Chondrocyte (in vitro differentiated cells): Measurements from ENCODE around the gene FTO. TPM values are rescaled to one million over a fixed set of nuclear protein-coding genes. Genes with fewer than 3 reads are reported as not detected.

ENCODE experiments used
- DNase-seq: peaks from one replicate; pipeline ENCODE4 v3.0.0; 2021; ENCODE audit warnings: mixed read lengths, low spot score
- H3K27ac Mint-ChIP-seq: one replicate; pipeline ENCODE4 v1.8.0; 2021; ENCODE audit warnings: mild to moderate bottlenecking, moderate library complexity, mixed read lengths; ENCODE audit not compliant: unreplicated experiment
- H3K27me3 Mint-ChIP-seq: 2 replicates; pipeline ENCODE4 v1.8.0; 2021; ENCODE audit warnings: low read depth, mixed read lengths
- H3K36me3 Mint-ChIP-seq: 2 replicates; pipeline ENCODE4 v1.8.0; 2021; ENCODE audit warnings: low read depth, mixed read lengths
- H3K4me1 Mint-ChIP-seq: 2 replicates; pipeline ENCODE4 v1.8.0; 2021; ENCODE audit warnings: low read depth, mild to moderate bottlenecking, mixed read lengths
- H3K4me3 Mint-ChIP-seq: one replicate; pipeline ENCODE4 v1.8.0; 2021; ENCODE audit warnings: mild to moderate bottlenecking, moderate library complexity, mixed read lengths; ENCODE audit not compliant: unreplicated experiment
- H3K9me3 Mint-ChIP-seq: 2 replicates; pipeline ENCODE4 v1.8.0; 2021; ENCODE audit warnings: low read depth, mixed read lengths
- CTCF ChIP-seq: fragments of 200-600 bp; sonication (generic); IDR thresholded peaks from 2 replicates; pipeline ENCODE4 v1.5.0; 2021; ENCODE audit warnings: antibody characterized with exemption, mild to moderate bottlenecking, moderate library complexity
- total RNA-seq: library from RNA; stranded (reverse); gene quantifications from 3 replicates; pipeline ENCODE4 v1.2.1, GENCODE V29; 2021

FTO gene
- total RNA-seq, 1 donor from 2014 or later = 85.7 TPM

- Mint-ChIP-seq H3K27ac (no peak overlapping the region), H3K9me3 (no peaks in the 10 kb centered on the region), H3K36me3 (peaks cover 1% of the 10 kb centered on the region), H3K4me1 (no peaks in the 10 kb centered on the region), H3K4me3 (no peak overlapping the region), H3K27me3 (no peaks in the 10 kb centered on the region)
- TF ChIP-seq CTCF = no peak
- DNase-seq = no peak
Measured at GRCh38 chr16:54059319-54059718, 355.4 kb downstream of the FTO start.

GRCh38 chr16:54060599-54061421 lies 356.9 kb downstream of the FTO start:
- no peaks in the 10 kb centered on the region for H3K9me3 Mint-ChIP-seq
- DNase-seq = no peak
- no peaks in the 10 kb centered on the region for H3K4me1 Mint-ChIP-seq
- H3K27ac Mint-ChIP-seq = no peak overlapping the region
- no peak for TF ChIP-seq CTCF
- H3K4me3 Mint-ChIP-seq = no peak overlapping the region
- H3K27me3 Mint-ChIP-seq = no peaks in the 10 kb centered on the region
- peaks cover 1% of the 10 kb centered on the region for H3K36me3 Mint-ChIP-seq

GRCh38 chr16:54061454-54061853 lies 357.5 kb downstream of the FTO start:
- H3K4me3 Mint-ChIP-seq = no peak overlapping the region
- no peaks in the 10 kb centered on the region for H3K27me3 Mint-ChIP-seq
- H3K27ac Mint-ChIP-seq = no peak overlapping the region
- TF ChIP-seq CTCF = no peak
- H3K9me3 Mint-ChIP-seq = no peaks in the 10 kb centered on the region
- H3K36me3 Mint-ChIP-seq = peaks cover 1% of the 10 kb centered on the region
- H3K4me1 Mint-ChIP-seq = peaks cover 3% of the 10 kb centered on the region
- no peak for DNase-seq

DNA sequence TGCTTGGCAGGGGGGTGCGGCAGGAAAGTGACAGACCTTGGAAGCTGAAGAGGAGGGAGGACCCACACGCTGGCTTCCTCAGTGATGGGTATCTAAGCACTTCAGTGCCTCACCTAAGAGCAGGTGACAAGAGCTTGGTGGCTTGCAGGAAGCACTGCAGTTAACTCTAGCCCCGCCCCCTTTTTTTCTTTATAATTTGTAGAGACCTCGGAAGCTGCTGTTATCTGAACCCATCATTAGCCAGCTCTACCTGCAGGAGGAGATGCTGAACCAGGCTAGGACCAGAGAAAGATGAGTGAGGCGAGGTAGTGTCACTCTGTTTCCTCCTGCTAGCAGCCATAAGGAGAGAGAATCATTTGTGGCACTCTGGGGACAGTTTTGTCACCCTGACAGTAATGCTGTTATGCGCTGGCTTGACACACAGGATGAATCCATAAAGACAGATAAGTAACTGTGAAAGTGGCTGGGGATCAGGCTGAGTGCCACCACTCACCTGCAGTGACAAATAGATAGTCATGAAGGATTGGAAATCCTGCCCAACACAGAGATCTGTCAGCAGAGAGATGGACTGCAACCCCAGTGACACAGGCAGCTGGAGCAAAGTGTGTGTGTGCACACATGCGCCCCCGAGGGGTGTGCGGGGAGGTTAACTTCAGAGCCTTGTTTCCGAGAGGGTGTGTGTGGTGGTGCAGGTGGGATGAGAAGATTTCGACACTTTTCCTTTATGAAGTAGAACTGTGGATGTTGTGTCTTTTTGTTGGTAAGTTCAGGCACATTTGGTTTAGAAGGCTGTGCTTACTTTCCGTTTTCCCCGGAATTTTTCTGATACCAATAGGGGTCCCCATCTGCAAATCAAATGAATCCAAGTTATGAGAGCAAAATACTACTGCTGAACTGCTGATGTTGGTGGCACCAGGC lies 358.7 kb downstream of the FTO start:
- Mint-ChIP-seq H3K9me3 (no peaks in the 10 kb centered on the region), H3K4me1 (peaks cover 6% of the 10 kb centered on the region)

More for the DNA sequence above, 358.7 kb downstream of the FTO start:
- Mint-ChIP-seq H3K27me3 (no peaks in the 10 kb centered on the region), H3K27ac (no peak overlapping the region), H3K36me3 (peaks cover 1% of the 10 kb centered on the region), H3K4me3 (no peak overlapping the region)
- no peak for DNase-seq
- TF ChIP-seq CTCF = no peak
